CD4-positive, alpha-beta T cell treated with Interleukin-21 for 1 hour (primary cell): ENCODE data around the gene SH3BGRL2.
"Not testable (repeated sequence)": the region's sequence is repeated elsewhere in the genome, so short reads cannot be mapped to it uniquely, and the experiment has no call there.

ENCODE experiments used
- DNase-seq: peaks from one replicate; pipeline ENCODE4 v3.0.0-alpha.2; 2020

The SH3BGRL2 gene

DNA sequence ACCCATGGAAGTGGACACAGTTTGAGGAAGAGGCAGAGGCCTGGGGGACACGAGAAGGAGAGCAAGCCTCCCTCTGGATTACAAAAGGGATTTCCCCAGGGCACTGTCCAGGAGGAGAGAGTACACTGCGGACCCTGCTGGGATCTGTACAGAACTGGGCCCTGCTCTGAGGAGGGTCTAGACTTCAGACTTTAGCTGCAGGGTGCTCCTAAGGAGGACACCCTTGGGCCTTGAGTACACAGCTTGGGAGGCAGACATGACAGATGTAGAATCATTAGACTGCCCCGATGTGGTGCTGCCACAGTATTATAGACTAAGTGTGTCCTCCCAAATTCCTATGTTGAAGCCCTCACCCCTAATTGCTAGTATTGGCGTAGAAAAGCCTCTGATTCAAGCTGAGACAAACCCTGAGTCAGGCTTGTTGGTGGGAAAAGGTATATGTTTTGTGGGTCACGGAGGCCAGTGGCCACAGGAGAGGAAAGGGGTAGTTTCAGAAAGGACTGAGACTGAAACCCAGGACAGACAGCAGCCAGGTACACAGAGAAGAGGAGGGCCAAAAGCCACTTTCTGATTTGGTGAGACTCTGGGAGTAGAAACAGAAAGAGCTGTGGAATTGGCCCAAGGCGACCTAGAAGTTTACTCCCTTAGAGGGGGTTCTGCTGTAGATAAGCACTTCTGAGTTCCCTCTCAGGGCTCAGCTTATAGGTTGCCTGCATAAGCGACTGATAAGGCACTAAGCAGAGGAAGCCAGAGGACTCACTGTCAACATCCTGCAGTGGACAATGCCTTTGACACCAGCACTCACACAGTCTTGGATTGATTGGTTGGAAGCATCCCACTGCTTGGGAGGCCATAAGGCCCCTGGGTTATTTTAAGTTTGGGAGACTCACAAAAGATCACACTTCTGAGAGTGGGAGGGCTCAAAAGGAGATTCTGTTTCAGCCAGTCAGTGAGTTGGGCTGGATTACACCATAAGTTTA lies 16.5 kb upstream of the SH3BGRL2 start:
- DNase-seq: no peak

DNA sequence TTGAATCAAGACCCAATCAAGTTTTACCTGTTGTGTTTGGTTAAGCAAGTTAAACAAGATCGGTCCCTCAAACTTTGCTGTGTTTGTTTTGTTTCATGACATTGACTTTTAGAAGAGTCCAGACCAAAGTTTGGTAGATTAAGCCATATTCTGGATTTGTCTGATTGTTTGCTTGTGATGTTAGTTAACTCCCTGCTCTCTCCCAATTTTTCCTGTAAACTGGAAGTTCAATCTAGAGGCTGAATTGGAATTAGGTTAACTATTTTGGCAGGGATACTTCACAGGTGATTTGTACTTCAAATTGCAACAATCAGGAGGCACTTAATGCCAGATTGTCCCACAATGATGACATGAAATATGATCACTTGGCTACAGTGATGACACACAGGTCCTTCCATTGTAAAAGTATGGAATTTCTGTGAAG lies 13.6 kb upstream of the SH3BGRL2 start:
- no peak for DNase-seq

GRCh38 chr6:79618425-79618824 lies 12.7 kb upstream of the SH3BGRL2 start:
- not testable (repeated sequence) for DNase-seq

DNA sequence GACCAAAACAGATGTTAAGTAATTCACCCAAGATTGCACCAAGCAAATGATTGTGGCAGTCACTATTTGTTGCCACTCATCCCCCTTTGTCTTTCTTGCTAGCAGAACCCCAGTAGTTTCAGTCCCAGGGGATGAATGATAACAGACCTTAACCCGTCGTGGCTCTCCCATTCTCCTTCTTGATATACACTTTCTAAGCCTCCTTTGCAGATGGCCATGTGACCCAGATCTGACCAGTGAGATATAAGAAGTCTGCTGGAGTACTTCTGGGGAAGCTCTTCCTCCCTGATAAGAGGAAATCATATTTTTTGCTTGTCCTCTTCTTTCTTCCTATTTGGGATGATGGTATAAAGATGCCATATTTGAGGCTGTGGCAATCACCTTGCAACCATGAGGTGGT lies 9.6 kb upstream of the SH3BGRL2 start:
- DNase-seq: no peak

DNA sequence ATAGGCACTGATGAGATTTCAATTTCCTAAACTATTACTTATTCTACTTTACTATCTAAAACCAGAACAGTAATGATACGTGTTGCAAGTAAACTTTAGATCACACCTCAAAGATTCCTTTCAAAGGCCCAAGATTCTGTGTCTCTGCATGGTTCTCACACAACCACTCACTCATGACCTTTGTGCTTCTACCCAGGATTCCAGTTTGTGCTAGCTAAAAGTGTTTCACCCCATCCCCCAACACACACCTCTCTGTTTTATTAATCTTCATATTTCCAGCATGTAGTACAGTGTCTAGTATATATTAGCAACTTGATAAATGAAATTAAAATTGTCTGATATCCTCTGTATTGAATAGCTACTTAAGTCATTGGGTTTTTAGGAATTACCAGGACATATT lies 8.8 kb upstream of the SH3BGRL2 start:
- DNase-seq: no peak

- DNase-seq: no peak
Observed at GRCh38 chr6:79623106-79623505, 8.0 kb upstream of the SH3BGRL2 start.

DNA sequence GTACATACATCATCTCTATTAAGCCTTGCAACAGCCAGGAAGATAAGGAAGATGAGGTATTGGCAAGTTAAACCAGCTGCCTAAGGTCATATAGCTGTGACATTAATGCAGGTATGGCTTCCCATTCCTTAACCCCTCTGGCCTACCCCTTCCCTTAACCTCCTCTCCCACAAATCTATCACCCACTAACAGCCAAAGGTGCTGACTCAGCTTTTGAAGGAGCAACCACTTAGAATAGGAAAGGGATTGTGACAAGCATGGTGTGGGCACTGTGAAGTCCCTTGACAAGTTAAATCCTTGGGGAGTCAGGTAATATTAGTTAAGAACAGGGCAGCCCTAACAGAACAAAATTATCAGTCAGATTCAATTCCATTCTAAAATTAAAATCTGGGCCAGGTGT lies 5.4 kb upstream of the SH3BGRL2 start:
- no peak for DNase-seq

- DNase-seq: no peak
Observed at GRCh38 chr6:79626811-79627210, 4.3 kb upstream of the SH3BGRL2 start.

DNA sequence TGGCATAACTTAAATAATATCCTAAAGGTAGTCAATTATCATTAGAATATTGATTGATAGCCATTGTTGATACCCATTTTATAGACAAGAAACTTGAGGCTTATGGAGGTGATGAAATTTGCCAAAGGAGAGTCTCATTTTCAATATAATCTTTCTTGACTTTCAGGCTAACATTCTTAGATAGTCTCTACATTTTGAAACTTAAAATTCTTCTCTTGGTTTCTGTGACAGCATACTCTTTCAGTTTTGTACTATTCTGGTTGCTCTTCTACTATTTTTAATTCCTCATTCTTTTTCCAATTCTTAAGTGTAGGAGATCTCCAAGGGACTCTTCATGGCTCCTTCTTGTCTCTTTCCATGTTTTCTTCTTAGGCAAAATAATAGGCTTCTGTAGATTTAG lies 3.7 kb upstream of the SH3BGRL2 start:
- no peak for DNase-seq

DNA sequence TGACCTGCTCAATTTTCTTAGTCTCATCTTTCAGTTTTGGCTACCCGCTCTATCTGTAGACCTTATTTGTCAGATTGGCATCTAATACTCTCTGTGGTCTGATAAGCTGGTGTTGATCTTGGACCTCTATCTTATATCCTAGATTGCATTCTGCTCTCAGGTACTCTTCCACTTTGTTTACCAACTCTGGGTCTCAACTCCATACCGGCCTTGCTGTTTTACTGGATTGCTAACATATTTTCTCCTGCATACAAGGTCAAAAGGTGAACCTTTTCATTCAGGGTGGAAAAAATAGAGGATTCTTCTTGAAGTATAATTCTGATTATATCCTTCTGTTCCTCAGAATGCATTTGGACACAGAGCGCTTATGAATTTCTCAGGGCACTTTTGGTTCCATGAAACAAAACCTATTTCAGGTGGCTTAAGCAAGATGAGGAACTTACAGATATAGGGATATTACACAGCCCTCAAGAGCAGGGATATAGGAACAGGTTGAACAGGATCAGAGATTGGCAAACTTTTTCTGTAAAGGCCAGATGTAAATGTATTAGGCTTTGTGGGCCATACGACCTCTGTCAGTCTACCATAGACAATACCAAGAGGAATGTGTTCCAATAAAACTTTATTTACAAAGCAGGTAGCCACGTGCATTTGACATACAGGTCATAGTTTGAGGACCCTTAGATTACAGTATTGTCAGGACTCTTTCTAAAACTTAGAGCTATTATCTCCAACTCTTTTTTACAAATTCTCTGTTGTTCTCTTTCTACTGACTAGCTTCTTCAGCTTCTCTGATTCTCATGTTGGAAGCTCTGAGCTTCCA lies 2.5 kb upstream of the SH3BGRL2 start:
- no peak for DNase-seq

DNA sequence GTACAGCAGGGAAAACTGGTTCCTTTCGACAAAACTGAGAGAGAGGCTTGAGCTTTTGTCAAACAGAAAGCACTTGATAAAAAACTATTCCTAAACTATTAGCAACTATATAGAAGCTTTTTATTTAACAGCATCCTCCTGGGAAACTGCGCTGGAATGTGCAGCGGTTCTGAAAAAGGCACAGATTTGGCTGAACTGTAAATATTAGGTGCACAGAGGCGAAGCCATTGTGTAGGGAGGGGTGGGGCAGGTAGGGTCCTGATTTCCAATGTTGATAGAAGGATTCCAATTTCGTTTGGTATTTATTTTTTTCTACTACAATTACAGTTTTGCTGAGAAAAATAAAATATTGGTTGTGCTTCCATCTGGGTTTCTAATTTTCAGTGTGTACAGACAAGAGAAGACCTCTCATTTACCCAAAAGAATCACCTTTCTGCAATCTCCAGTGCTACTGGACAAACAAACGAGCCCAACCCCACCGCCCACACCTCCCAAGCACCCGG lies 698 bp upstream of the SH3BGRL2 start:
- no peak for DNase-seq

DNA sequence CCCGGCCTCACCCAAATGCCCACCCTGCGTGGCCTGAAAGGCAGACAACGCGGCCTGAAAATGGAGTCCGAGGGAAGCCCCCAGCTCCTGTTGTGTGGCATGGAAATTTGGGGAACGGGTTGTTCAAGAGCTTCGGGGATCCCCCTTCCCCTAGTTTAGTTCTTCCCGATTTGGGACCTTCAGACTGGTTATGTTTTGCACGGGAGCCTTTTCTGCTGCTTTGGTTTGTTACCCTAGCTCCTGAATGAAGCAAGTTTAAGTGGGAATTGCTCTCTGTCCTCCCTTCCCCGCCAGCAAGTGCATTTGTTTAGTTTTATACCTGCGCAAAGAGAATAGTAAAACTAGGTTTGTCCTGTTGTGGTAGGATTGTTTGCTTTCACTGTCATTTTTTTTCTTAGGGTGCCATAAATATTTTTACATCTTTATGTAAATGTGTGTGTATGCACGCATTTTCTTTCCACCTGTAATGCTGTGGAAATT lies 604 bp downstream of the SH3BGRL2 start:
- DNase-seq: no peak

DNA sequence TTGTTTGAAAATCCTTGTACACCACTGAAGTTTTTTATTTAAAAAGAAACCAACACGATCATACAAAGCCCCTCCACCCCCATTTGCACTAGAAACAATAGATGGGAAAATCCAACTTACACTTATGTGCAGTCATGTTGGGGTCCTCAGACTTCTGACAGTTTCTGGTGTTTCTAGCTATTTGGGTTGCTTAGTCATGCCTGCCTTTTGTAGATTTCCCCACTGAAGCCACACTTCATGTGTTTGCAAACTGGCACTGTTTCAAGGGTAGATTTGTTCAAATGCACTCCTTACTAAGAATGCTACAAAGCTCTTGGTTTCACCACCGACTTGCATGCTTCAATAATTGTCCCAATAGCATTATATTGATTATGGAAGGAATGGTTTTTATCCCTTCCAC lies 1.5 kb downstream of the SH3BGRL2 start:
- DNase-seq: no peak

DNA sequence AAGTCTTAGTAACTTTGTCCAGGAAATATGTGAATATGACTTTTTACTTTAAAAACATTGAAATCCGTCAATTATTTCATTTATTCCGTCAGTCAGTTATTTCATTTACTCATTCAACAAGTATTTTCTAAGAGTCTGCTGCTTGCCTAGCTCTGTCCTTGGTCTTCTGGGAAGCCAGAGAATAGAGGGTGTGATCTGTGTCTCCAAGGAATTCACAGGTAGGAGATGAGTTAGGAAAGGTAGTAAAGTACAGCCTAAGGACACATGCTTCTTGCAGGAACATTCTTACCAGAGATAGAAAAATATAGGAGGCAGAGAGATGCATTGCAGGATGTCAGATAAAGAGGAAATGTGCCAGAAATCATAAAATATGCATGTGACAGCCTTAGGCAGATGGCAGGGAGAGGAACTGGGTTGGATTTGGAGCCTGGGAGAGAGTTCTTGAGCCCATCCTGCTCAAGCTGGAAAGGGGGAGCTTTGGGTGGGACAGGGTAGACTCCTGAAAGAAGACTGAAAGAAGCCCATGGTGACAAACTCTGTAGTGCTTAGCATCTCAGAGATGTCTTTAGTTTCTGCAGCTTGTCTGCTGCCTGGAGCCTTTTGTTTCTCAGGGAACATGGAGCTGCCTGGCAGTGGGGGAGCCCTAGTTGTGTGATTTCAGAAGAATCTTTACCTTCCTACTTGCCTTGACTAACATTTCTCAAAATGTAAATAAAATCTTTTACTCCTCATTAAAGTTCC lies 3.5 kb downstream of the SH3BGRL2 start:
- DNase-seq: no peak

DNA sequence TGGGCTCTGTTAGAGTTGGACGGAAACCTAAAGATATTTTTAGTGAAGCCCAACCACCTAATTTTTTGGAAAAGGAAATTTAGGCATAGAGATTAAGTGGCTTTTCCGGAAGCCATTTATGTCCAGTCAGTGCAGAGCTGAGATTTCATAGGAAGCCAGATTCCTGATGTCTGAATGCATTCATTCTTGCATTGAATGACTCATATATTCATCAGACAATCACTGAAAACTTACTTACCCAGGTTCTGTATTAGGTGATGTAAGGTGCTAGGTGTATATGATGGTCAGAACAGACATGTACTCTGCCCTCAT lies 4.1 kb downstream of the SH3BGRL2 start:
- no peak for DNase-seq

GRCh38 chr6:79636673-79637072 lies 5.5 kb downstream of the SH3BGRL2 start:
- no peak for DNase-seq

DNA sequence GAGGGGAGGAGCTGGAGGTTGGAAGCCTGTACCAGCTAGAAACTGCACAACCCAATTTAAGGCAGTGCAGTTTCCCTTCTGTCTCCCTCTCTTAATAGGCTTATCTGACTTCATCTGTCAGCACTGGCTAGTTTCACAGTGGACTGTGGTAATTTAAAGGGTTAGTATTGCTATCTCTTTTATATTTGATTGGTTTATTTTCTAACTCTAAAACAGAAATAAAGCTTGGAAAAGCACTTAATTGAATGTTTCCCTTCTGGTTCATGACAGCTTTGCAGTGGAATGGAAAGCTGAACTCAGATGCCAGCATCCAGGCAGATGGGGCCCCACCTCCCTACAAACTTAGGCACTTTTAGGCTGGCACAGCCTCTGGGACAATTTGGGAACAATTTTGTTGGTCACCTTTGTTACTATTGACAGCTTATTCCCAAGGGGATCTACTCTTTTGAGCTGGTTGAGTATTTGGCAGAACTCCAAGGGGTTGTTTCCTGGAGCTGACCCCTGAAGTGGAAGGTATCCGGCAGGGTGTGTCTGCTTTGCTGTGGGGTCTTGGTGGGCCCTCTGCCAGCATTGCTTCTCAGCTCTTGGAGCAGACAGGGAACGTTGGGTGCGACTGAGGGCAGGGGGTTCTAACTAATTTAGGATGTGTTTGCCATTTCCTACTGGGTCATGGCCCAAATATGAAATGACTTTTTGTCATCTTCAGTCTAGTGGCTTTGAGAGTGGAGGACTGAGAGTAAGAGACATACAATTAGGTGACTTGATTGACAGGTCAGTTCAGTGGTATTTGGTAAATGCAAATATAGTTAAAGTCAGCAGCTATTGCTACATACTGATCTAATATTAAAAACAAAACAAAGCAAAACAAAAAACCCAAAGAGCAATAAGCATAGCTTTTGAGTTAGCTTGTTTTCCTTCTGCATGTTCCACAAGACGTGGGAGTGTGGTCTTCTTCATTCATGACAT lies 9.3 kb downstream of the SH3BGRL2 start:
- DNase-seq: no peak

DNA sequence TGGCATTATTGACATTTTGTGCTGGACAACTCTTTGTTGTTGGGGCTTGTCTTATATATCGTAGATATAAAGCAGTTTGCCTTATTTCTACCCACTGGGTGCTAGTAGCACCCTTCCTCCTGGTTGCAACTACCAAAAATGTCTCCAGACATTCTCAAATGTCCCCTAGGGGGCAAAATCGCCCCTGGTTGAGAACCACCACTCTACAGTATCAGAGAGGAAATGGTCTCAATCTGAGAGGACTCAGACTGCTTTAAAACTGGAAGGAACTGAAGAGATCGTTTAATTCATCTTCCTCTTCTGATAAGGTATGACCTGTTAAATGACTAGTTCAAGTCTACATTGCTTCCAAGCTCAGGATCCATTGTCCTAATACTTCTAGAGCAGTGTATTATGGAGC lies 14.9 kb downstream of the SH3BGRL2 start:
- DNase-seq: peak; percentile 22

DNA sequence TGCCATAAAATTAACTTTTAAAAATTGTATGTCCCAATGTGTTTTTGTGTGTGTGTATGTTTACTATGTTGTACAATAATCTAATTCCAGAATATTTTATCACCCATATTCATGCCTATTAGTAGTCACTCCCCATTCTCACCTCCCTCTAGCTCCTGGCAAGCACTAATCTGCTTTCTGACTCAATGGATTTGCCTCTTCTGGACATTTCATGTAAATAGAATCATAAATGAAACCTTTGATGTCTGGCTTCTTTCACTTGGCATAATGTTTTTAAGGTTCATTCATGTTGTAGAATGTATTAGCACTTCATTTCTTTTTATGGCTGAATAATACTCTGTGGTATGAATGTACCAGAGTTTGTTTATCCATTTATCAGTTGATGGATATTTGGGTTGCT lies 15.4 kb downstream of the SH3BGRL2 start:
- DNase-seq: no peak

GRCh38 chr6:79647741-79648140 lies 16.6 kb downstream of the SH3BGRL2 start:
- DNase-seq: no peak

GRCh38 chr6:79648328-79648727 lies 17.2 kb downstream of the SH3BGRL2 start:
- no peak for DNase-seq

- no peak for DNase-seq
Observed at GRCh38 chr6:79649016-79649415, 17.9 kb downstream of the SH3BGRL2 start.
